ENCODE results near the gene LPCAT1.
A peak's percentile ranks its signal among the peaks of the same experiment; 100 is the strongest.

Gene LPCAT1

GRCh38 chr5:1490376-1490775, 33.4 kb downstream of the LPCAT1 start:
- no peak for DNase-seq (ENCODE audit: extremely low read depth, low read depth)
- no peak for TF ChIP-seq CTCF (IDR thresholded peaks at IDR 0.05; ENCODE audit: low read depth, low read length)

- no peak for DNase-seq (ENCODE audit: extremely low read depth, low read depth)
- TF ChIP-seq CTCF (IDR thresholded peaks at IDR 0.05; ENCODE audit: low read depth, low read length), result no peak
Observed at GRCh38 chr5:1489754-1490153, 34.0 kb downstream of the LPCAT1 start.

- no peak for TF ChIP-seq CTCF (IDR thresholded peaks at IDR 0.05; ENCODE audit: low read depth, low read length)
Observed at GRCh38 chr5:1488882-1489680, 34.7 kb downstream of the LPCAT1 start.

GRCh38 chr5:1487079-1487764, 36.5 kb downstream of the LPCAT1 start:
- no peak for TF ChIP-seq CTCF (IDR thresholded peaks at IDR 0.05; ENCODE audit: low read depth, low read length)
- no peak for DNase-seq (ENCODE audit: extremely low read depth, low read depth)

More at GRCh38 chr5:1488882-1489680, 34.7 kb downstream of the LPCAT1 start:
- peak; percentile 15 for DNase-seq (ENCODE audit: extremely low read depth, low read depth)

- DNase-seq (ENCODE audit: extremely low read depth, low read depth), result no peak
- TF ChIP-seq CTCF (IDR thresholded peaks at IDR 0.05; ENCODE audit: low read depth, low read length), result no peak
Observed at GRCh38 chr5:1486271-1486670, 37.5 kb downstream of the LPCAT1 start.

GRCh38 chr5:1485579-1486118, 38.1 kb downstream of the LPCAT1 start:
- TF ChIP-seq CTCF (IDR thresholded peaks at IDR 0.05; ENCODE audit: low read depth, low read length), result no peak

More at GRCh38 chr5:1485579-1486118, 38.1 kb downstream of the LPCAT1 start:
- no peak for DNase-seq (ENCODE audit: extremely low read depth, low read depth)

Measured in AG09319 (cell line).